ENCODE data around the gene SELENOW. TPM values are rescaled to one million over a fixed set of nuclear protein-coding genes. Genes with fewer than 3 reads are reported as not detected.

The SELENOW gene
- total RNA-seq, 4 donors from 2014 or later = 487 to 722 (median 609) TPM

DNA sequence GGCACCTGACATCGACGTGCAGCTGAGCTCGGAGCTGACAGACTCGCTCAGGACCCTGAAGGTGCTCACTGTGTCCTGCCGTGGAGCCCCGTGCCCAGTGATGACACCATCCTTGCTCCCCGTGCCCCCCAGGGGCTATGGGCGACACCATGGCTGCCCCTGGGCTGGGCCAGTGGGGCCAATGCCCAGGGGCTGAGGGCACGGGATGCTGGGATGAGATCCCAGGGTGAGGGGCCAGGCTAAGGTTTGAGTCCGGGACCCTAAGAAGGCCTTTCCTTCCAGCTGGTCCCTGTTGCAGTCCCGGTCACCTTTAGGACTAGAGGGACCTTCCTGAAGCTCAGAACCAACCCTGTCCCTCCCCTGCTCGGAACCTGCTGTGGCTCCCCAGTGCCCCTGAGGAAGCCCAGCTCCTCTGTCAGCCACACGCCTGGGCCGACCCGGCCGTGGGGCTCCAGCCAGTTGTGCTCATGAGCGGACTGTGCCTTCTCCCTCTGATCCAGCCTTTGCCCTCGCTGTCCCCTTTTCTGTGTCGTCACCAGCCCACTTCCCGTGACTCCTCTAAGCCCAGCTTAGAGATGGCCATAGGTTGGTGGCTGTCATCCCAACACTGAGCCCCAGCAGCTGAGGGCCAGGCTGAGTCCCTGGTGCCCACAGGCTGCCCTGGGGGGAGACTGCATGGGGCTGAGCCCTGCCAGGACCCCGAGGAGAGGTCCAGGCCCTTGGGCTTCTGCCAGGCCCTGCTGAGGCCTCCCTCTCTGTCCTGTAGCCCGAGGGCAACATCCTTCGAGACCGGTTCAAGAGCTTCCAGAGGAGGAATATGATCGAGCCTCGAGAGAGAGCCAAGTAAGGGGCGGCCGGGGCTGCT, 22.5 kb upstream of the SELENOW start:
- H3K4me3 ChIP-seq (ENCODE audit: low read depth, poor library complexity, severe bottlenecking) = no peak overlapping the region
- 85 to 90% methylated on average over 22 to 28 of the region's 28 CpGs for WGBS, 2 donors
- TF ChIP-seq, protein P1, sequence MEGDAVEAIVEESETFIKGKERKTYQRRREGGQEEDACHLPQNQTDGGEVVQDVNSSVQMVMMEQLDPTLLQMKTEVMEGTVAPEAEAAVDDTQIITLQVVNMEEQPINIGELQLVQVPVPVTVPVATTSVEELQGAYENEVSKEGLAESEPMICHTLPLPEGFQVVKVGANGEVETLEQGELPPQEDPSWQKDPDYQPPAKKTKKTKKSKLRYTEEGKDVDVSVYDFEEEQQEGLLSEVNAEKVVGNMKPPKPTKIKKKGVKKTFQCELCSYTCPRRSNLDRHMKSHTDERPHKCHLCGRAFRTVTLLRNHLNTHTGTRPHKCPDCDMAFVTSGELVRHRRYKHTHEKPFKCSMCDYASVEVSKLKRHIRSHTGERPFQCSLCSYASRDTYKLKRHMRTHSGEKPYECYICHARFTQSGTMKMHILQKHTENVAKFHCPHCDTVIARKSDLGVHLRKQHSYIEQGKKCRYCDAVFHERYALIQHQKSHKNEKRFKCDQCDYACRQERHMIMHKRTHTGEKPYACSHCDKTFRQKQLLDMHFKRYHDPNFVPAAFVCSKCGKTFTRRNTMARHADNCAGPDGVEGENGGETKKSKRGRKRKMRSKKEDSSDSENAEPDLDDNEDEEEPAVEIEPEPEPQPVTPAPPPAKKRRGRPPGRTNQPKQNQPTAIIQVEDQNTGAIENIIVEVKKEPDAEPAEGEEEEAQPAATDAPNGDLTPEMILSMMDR (IDR thresholded peaks at IDR 0.05) = no peak
- no peak for TF ChIP-seq POLR2A (IDR thresholded peaks at IDR 0.05)
- intact Hi-C loops (cut with DNase I; ENCODE audit: low total_unique reads) = no loop called here
- DNase-seq (ENCODE audit: low spot score in 2 of 2) = no peak

GRCh38 chr19:47756627-47756929, 21.9 kb upstream of the SELENOW start:
- DNase-seq (ENCODE audit: low spot score in 2 of 2) = no peak
- intact Hi-C loops (cut with DNase I; ENCODE audit: low total_unique reads) = no loop called here
- H3K4me3 ChIP-seq (ENCODE audit: low read depth, poor library complexity, severe bottlenecking) = no peak overlapping the region
- no peak for TF ChIP-seq POLR2A (IDR thresholded peaks at IDR 0.05)
- TF ChIP-seq, protein P1 (IDR thresholded peaks at IDR 0.05) = no peak
- 90 to 97% methylated on average over 12 of the region's 12 CpGs for WGBS, 2 donors

GRCh38 chr19:47756953-47757608, 21.4 kb upstream of the SELENOW start:
- intact Hi-C loops (cut with DNase I; ENCODE audit: low total_unique reads) = no loop called here
- TF ChIP-seq, protein P1 (IDR thresholded peaks at IDR 0.05) = no peak
- no peak for TF ChIP-seq POLR2A (IDR thresholded peaks at IDR 0.05)
- no peak overlapping the region for H3K4me3 ChIP-seq (ENCODE audit: low read depth, poor library complexity, severe bottlenecking)
- WGBS, 2 donors = 88% methylated on average over 22 of the region's 22 CpGs
- no peak for DNase-seq (ENCODE audit: low spot score in 2 of 2)

GRCh38 chr19:47757617-47758442, 20.7 kb upstream of the SELENOW start:
- TF ChIP-seq, protein P1 (IDR thresholded peaks at IDR 0.05) = no peak
- no peak for TF ChIP-seq POLR2A (IDR thresholded peaks at IDR 0.05)

GRCh38 chr19:47758443-47758804, 20.1 kb upstream of the SELENOW start:
- WGBS, 2 donors = 86 to 89% methylated on average over 5 of the region's 5 CpGs
- DNase-seq (ENCODE audit: low spot score in 2 of 2) = no peak
- intact Hi-C loops (cut with DNase I; ENCODE audit: low total_unique reads) = no loop called here
- H3K4me3 ChIP-seq (ENCODE audit: low read depth, poor library complexity, severe bottlenecking) = no peak overlapping the region
- TF ChIP-seq, protein P1 (IDR thresholded peaks at IDR 0.05) = no peak
- TF ChIP-seq POLR2A (IDR thresholded peaks at IDR 0.05) = no peak

More at GRCh38 chr19:47757617-47758442, 20.7 kb upstream of the SELENOW start:
- no peak for DNase-seq (ENCODE audit: low spot score in 2 of 2)
- intact Hi-C loops (cut with DNase I; ENCODE audit: low total_unique reads) = no loop called here
- WGBS, 2 donors = 78 to 80% methylated on average over 14 of the region's 14 CpGs
- no peak overlapping the region for H3K4me3 ChIP-seq (ENCODE audit: low read depth, poor library complexity, severe bottlenecking)

Data from lower leg skin (tissue), 4 donors.